Midbrain (tissue), 1 donor: ENCODE measurements around the gene RNF34.
A peak's percentile ranks its signal among the peaks of the same experiment; 100 is the strongest.

Source experiments
- DNase-seq: peaks from one replicate; lab custom pipeline; 2025; lab: John Stamatoyannopoulos, UW

Gene RNF34

DNA sequence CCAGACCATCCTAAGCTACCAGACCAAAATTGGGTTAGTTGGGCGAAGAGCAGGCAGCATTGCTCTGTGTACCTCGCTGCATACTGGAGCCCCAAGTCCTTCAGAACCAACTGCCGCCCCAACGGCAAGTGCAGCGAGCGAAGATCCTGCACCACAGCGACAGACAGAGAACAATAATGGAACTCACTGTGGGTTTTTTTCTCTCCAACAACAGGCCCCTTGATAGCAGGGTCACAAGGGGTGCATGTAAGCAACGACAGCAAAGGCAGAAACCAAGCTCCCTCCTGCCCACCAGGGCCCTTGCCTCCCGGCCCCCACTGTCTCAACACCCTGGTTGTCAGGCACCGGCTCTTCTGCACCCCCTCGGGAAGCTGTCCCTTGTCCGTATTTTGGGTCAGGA, 39.0 kb downstream of the RNF34 start:
- peak; percentile 54 for DNase-seq

DNA sequence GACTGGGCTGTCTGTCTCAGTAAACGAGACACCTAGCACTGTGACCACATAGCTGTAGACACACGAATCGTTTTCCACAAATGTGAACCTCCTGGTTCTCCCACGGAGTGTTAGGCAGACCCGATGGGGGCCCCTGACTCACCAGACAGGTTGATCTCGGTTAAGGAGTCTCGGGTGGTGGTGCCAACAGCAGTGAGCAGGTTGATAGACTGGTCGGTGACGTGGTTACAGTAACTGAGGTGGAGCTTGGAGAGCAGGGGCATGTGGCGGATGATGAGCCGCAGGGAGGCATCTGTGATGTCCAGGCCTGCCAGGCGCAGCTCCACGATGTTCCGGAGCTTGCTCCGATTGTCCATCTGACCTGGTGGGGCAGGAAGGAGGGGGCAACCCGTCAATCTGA, 39.8 kb downstream of the RNF34 start:
- no peak for DNase-seq

DNA sequence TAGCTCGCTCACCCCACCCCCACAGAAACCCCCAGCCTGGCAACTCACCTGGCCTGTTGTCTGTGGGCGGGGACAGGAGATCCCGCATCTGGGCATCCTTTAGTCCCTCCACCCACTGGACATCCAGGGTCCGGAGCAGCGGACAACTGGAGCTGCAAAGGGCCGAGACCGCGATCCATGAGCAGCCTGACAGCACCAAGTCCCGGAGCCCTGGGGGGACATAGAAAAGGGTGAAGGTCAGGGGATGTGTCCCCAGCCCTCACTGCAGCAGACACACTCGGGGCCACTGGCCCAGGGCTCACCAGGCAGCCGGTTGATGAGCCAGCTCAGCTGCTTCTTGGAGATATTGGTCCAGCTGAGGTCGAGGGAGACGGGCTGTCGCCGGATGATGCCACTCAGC, 40.9 kb downstream of the RNF34 start:
- DNase-seq: no peak

- no peak for DNase-seq
Observed at GRCh38 chr12:121441555-121441954, 41.6 kb downstream of the RNF34 start.

DNA sequence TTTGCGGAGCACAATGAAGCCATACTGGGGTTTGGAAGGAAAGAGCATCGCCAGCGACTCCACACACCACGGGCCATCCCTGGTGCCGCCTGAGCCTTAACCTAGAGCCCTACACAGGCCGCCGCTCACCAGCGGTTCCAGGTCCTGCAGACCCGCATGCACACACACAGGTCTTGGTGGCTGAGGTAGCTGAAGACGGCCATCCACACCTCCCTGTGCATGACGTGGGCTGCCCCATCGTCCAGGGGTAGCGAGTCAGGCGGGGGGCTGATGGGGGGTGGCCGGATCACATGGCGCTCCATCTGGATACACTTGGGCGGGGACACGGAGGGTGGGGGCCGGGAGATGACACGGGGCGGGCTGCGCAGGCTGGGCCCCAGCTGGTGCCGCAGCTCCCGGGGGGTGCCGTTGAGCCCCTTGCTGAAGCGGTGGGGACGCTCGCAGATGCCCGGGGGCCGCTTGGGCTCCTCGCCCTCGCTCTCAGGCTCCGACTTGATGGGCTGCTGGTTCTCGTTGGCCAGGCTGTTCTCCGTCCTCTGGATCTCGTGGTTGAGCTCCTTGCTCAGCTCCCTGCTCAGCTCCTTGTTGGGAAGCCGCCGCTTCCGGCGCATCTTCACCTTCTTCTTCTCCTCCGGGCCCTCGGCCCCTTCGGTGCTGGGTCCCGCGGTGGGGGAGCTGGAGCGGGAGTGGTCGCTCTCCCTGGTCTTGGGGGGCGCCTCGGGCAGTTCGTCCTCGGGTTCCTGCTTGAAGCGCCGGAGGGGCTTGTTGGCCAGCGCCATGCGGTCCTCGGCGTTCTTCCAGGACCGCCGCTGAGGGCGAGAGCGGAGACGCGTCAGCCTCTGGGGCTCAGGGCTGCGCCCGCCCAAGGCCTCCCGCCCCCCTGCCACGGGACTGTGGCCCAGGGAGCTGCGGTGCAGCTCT, 42.4 kb downstream of the RNF34 start:
- DNase-seq: no peak

- peak; percentile 85 for DNase-seq
Observed at GRCh38 chr12:121443193-121443870, 43.4 kb downstream of the RNF34 start.

GRCh38 chr12:121443911-121444841, 44.3 kb downstream of the RNF34 start:
- DNase-seq: peak; percentile 5

- DNase-seq: no peak
Observed at GRCh38 chr12:121444842-121445202, 44.9 kb downstream of the RNF34 start.

- no peak for DNase-seq
Observed at GRCh38 chr12:121446750-121447149, 46.8 kb downstream of the RNF34 start.

DNA sequence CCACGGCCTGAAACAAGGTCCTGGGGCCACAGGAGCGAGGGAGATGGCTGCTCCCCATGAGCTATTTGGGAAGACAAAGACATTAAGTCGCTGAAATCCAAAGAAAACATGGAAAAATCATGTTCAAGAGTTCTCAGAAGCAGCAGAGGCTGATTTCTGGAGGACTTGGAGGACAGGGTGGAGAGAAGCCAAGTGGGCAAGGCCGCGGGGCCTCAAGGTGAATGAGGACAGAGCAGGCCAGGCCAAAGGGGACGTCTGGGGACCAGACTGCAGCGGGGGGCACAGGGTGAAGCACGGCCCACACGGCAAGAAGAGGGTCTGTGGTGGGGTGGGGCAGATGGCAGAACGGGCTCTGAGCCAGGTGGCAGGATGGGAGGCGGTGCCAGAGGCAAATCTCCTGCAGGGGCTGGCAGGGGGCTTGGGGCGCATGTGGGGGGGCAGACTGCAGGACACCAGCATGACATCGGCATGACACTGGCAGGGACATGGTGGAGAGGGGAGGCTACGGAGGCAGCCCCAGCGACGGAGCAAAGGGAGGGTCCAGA, 48.9 kb downstream of the RNF34 start:
- no peak for DNase-seq

GRCh38 chr12:121451961-121452339, 52.0 kb downstream of the RNF34 start:
- no peak for DNase-seq

DNA sequence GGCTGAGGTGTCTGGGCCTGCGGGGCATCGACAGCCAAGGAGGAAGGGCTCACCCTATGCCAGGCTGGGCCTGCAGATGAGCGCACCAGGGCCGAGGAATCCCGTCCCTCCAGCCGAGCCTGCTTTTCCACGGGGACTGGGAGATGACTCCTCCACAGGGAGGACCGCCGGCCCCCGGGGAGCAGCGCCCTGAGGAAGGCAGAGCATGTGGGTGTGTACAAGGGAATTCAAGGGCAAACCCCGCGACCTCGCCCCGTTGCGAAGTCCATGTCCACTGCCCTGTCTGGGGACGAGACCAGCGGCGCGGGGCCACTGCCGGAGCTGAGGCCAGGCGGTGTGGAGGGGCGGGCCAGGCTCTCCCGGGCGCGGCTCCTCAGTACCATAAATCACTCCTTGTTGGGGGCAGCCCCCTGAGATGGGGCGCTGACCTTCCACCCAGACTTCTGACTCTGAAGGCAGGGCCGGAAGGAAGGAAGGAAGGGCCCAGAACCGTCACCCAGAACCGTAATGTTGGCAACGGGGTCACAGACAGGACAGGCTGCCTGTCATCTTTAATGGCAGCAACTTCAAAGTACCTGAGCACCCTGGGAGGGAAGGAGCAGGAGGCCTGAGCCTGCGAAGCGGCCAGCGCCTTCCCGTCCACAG, 52.5 kb downstream of the RNF34 start:
- DNase-seq: no peak

DNA sequence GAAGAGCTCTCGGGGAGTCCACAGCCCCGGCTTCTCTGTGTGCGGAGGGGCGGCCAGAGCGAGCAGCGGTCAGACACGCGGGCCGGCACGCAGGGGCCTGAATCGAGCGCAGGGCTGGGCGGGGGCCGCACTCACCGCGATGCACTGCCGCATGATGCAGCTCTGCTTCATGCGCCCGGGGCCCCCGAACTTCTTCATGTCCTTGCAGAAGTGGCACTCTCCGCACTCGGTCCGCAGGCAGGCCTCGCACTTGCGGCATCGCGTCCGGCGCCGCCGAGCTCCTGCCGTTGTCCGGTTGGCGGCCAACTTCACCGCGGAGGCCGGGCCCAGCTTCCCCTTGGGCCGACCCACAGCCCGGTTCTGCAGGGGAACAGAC, 53.1 kb downstream of the RNF34 start:
- DNase-seq: no peak

DNA sequence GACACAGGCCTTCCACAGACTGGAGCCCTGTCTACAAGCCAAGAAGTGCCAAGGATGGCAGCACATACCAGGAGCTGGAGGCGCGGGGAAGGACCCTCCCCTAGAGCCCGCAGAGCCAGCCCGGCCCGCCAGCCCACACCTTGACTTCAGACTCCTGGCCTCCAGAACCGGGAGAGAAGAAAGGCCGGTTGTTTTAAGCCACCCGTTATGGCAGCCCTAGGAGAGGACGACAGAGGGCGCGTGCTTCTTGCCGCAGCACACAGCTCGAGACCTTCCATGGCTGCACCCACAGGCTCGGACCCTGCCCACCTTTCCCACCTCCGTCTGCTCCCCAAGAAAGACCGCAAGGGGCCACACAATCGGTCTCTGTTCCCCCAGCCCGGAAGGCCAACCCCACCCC, 53.7 kb downstream of the RNF34 start:
- DNase-seq: no peak

- DNase-seq: no peak
Observed at GRCh38 chr12:121454921-121455320, 55.0 kb downstream of the RNF34 start.

DNA sequence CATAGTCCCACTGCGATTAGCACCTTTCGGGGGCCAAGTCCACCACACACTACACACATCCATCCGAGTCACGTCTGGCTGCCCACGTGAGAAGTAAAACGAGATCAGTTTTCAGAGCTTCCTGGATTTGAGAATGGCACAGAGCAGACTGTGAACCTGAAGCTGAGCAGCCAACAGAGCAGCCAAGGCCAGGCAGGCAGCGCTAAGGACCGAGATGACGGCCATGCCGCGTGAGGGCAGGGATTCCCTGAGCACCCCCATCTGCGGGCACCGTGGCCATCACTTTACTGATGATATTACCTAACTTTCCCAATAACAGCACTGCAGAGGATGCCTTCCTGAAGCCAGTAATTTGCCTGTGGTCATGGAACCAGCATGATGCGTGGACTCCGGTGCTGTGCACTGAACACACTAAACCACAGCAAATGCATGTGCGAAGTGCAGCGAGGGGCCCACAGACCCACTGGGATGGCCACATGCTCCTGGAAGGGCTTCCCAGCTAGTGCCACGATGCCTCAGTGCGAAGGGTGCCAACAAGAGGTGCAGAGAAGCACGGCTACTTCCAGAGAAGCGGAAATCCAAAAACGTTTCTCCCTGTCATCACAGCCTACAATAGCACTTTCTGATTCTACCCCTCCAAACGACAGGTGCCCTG, 56.0 kb downstream of the RNF34 start:
- DNase-seq: no peak

GRCh38 chr12:121456551-121456950, 56.6 kb downstream of the RNF34 start:
- no peak for DNase-seq

DNA sequence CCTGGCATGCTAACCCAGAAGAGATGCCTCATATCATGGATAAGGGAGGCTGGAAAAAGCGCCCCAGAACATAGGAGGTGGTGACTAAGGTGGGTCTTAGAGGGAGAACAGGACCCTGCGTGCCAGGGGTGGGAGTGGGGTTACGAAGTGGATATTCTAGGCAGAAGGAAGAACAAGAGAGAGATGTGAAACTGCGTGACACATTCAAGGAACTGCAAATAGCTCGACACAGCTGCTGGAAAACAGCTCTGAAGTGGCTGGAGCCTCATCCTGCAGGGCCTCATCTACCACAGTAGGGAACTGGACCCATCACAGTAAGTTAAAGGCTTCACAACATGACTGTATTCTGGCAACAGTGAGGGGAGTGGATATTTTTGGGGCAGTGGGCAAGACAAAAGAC, 61.1 kb downstream of the RNF34 start:
- peak; percentile 12 for DNase-seq

- DNase-seq: no peak
Observed at GRCh38 chr12:121464331-121464730, 64.4 kb downstream of the RNF34 start.

- DNase-seq: no peak
Observed at GRCh38 chr12:121465921-121466793, 66.2 kb downstream of the RNF34 start.
